Neural progenitor cell (in vitro differentiated cells): ENCODE data around the gene GAB1. TPM values are rescaled to one million over a fixed set of nuclear protein-coding genes. Genes with fewer than 3 reads are reported as not detected.
A peak's percentile ranks its signal among the peaks of the same experiment; 100 is the strongest.

ENCODE experiments used
- DNase-seq: peaks from one replicate; pipeline ENCODE4 v3.0.0-alpha.2; 2016; ENCODE audit warnings: low spot score
- H2AFZ ChIP-seq: fragments of 200-600 bp; sonication (generic); replicated peaks from 2 replicates; pipeline ENCODE4 v1.6.1; 2016; ENCODE audit warnings: antibody characterized with exemption
- H3F3A ChIP-seq: fragments of 200-600 bp; sonication (generic); 2 replicates; pipeline ENCODE4 v1.6.1; 2016; ENCODE audit warnings: antibody characterized with exemption, low read depth
- H3K27ac ChIP-seq: fragments of 200-600 bp; sonication (generic); 2 replicates; pipeline ENCODE4 v1.5.1; 2016; ENCODE audit warnings: mild to moderate bottlenecking
- H3K27me3 ChIP-seq: fragments of 200-600 bp; sonication (generic); 2 replicates; pipeline ENCODE4 v1.6.1; 2016; ENCODE audit warnings: mild to moderate bottlenecking, moderate library complexity
- H3K36me3 ChIP-seq: fragments of 200-600 bp; sonication (generic); 2 replicates; pipeline ENCODE4 v1.5.1; 2016
- H3K4me1 ChIP-seq: fragments of 200-600 bp; sonication (generic); 2 replicates; pipeline ENCODE4 v1.6.1; 2016; ENCODE audit warnings: mixed run types
- H3K4me2 ChIP-seq: fragments of 200-600 bp; sonication (generic); 2 replicates; pipeline ENCODE4 v1.6.1; 2016
- H3K4me3 ChIP-seq: fragments of 200-600 bp; sonication (generic); 2 replicates; pipeline ENCODE4 v1.5.1; 2016
- H3K79me2 ChIP-seq: fragments of 200-600 bp; sonication (generic); 2 replicates; pipeline ENCODE4 v1.6.1; 2016; ENCODE audit warnings: low read depth
- H3K9ac ChIP-seq: fragments of 200-600 bp; sonication (generic); 2 replicates; pipeline ENCODE4 v1.6.1; 2016
- H3K9me3 ChIP-seq: fragments of 200-600 bp; sonication (generic); 2 replicates; pipeline ENCODE4 v1.5.1; 2016; ENCODE audit warnings: low read depth
- H4K20me1 ChIP-seq: fragments of 200-600 bp; sonication (generic); 2 replicates; pipeline ENCODE4 v1.6.1; 2016; ENCODE audit warnings: low read depth
- H3K27ac Mint-ChIP-seq: 3 replicates; pipeline ENCODE4 v1.8.0; 2021; ENCODE audit warnings: mixed read lengths
- H3K27me3 Mint-ChIP-seq: 2 replicates; pipeline ENCODE4 v1.8.0; 2022; ENCODE audit warnings: low read depth, mild to moderate bottlenecking, inconsistent platforms, moderate library complexity, mixed read lengths; ENCODE audit not compliant: insufficient read depth
- H3K36me3 Mint-ChIP-seq: 3 replicates; pipeline ENCODE4 v1.8.0; 2021; ENCODE audit warnings: mixed read lengths
- H3K4me1 Mint-ChIP-seq: 3 replicates; pipeline ENCODE4 v1.8.0; 2021; ENCODE audit warnings: mixed read lengths
- H3K4me3 Mint-ChIP-seq: 3 replicates; pipeline ENCODE4 v1.8.0; 2021; ENCODE audit warnings: mild to moderate bottlenecking, moderate library complexity, mixed read lengths
- H3K9me3 Mint-ChIP-seq: 3 replicates; pipeline ENCODE4 v1.8.0; 2020; ENCODE audit warnings: mixed read lengths
- CTCF ChIP-seq: fragments of 200-600 bp; sonication (generic); IDR thresholded peaks from 2 replicates; pipeline ENCODE4 v1.5.1; 2017; ENCODE audit warnings: antibody characterized with exemption, mild to moderate bottlenecking
- EZH2 ChIP-seq: fragments of 200-600 bp; sonication (generic); IDR thresholded peaks from 2 replicates; pipeline ENCODE4 v1.6.1; 2017; ENCODE audit warnings: antibody characterized with exemption, mild to moderate bottlenecking, moderate library complexity
- EZH2phosphoT487 ChIP-seq: fragments of 200-600 bp; sonication (generic); IDR thresholded peaks from 2 replicates; pipeline ENCODE4 v1.6.1; 2017; ENCODE audit warnings: antibody characterized with exemption
- total RNA-seq: library from RNA; depleted of rRNA; stranded (reverse); fragments of >200 nt; gene quantifications from 2 replicates; pipeline ENCODE4 v1.2.3, GENCODE V29; 2015; ENCODE audit warnings: low replicate concordance

GAB1 gene
- total RNA-seq, 1 donor from 2014 or later: 31.3 TPM

- no peak overlapping the region for H3K27ac Mint-ChIP-seq
- H3K9ac ChIP-seq: no peak overlapping the region
- H3K4me1 Mint-ChIP-seq: peaks cover 34% of the 10 kb centered on the region
- peak overlapping the region; percentile 5 for H3K4me2 ChIP-seq
- no peak overlapping the region for H2AFZ ChIP-seq
- no peaks in the 10 kb centered on the region for H3F3A ChIP-seq
- H3K36me3 Mint-ChIP-seq: no peaks in the 10 kb centered on the region
- peaks cover 22% of the 10 kb centered on the region for H4K20me1 ChIP-seq
- no peak for DNase-seq
- peaks cover 7% of the 10 kb centered on the region for H3K4me1 ChIP-seq
- no peaks in the 10 kb centered on the region for H3K9me3 Mint-ChIP-seq
- H3K79me2 ChIP-seq: peaks cover 31% of the 10 kb centered on the region
- no peaks in the 10 kb centered on the region for H3K27me3 Mint-ChIP-seq
- H3K36me3 ChIP-seq: no peaks in the 10 kb centered on the region
- TF ChIP-seq EZH2phosphoT487 (no peak), EZH2 (no peak)
- H3K9me3 ChIP-seq: no peaks in the 10 kb centered on the region
- no peak overlapping the region for H3K4me3 ChIP-seq
- H3K27ac ChIP-seq: no peak overlapping the region
- H3K27me3 ChIP-seq: no peaks in the 10 kb centered on the region
- H3K4me3 Mint-ChIP-seq: no peak overlapping the region
These were observed 45.9 kb downstream of the GAB1 start for GRCh38 chr4:143382596-143382995.

- no peak for DNase-seq
- H3K9me3 ChIP-seq: no peaks in the 10 kb centered on the region
- H3K79me2 ChIP-seq: peaks cover 28% of the 10 kb centered on the region
- H3K27ac ChIP-seq: no peak overlapping the region
- H3K9ac ChIP-seq: no peak overlapping the region
- H3F3A ChIP-seq: no peaks in the 10 kb centered on the region
- H3K27me3 ChIP-seq: no peaks in the 10 kb centered on the region
- peaks cover 22% of the 10 kb centered on the region for H4K20me1 ChIP-seq
- H3K9me3 Mint-ChIP-seq: no peaks in the 10 kb centered on the region
- peaks cover 30% of the 10 kb centered on the region for H3K4me1 Mint-ChIP-seq
- H3K4me3 Mint-ChIP-seq: no peak overlapping the region
- TF ChIP-seq EZH2phosphoT487 (no peak), EZH2 (no peak), CTCF (no peak)
- H3K4me1 ChIP-seq: peaks cover 7% of the 10 kb centered on the region
- no peak overlapping the region for H3K4me2 ChIP-seq
- no peaks in the 10 kb centered on the region for H3K36me3 ChIP-seq
- H3K27ac Mint-ChIP-seq: no peak overlapping the region
- H3K36me3 Mint-ChIP-seq: no peaks in the 10 kb centered on the region
- H3K4me3 ChIP-seq: no peak overlapping the region
- H3K27me3 Mint-ChIP-seq: no peaks in the 10 kb centered on the region
- no peak overlapping the region for H2AFZ ChIP-seq
These were observed 46.4 kb downstream of the GAB1 start for GRCh38 chr4:143383005-143383574.

- Mint-ChIP-seq H3K27me3 (no peaks in the 10 kb centered on the region), H3K9me3 (no peaks in the 10 kb centered on the region), H3K4me1 (peaks cover 25% of the 10 kb centered on the region), H3K27ac (no peak overlapping the region), H3K36me3 (no peaks in the 10 kb centered on the region), H3K4me3 (no peak overlapping the region)
- no peak for TF ChIP-seq EZH2
- Histone ChIP-seq H2AFZ (no peak overlapping the region), H3K4me2 (no peak overlapping the region), H3F3A (no peaks in the 10 kb centered on the region), H3K79me2 (peaks cover 25% of the 10 kb centered on the region), H4K20me1 (peaks cover 16% of the 10 kb centered on the region), H3K36me3 (no peaks in the 10 kb centered on the region), H3K9me3 (no peaks in the 10 kb centered on the region), H3K27me3 (no peaks in the 10 kb centered on the region), H3K4me1 (peaks cover 7% of the 10 kb centered on the region), H3K27ac (no peak overlapping the region), H3K9ac (no peak overlapping the region), H3K4me3 (no peak overlapping the region)
- no peak for DNase-seq
These were observed 47.8 kb downstream of the GAB1 start for GRCh38 chr4:143384381-143384994.

- peaks cover 10% of the 10 kb centered on the region for H4K20me1 ChIP-seq
- H3K9ac ChIP-seq: no peak overlapping the region
- H3K27ac Mint-ChIP-seq: no peak overlapping the region
- no peaks in the 10 kb centered on the region for H3K36me3 ChIP-seq
- no peak for TF ChIP-seq EZH2phosphoT487
- no peak for TF ChIP-seq EZH2
- no peak overlapping the region for H2AFZ ChIP-seq
- H3K4me3 Mint-ChIP-seq: no peak overlapping the region
- no peak overlapping the region for H3K27ac ChIP-seq
- H3F3A ChIP-seq: no peaks in the 10 kb centered on the region
- peaks cover 25% of the 10 kb centered on the region for H3K4me1 Mint-ChIP-seq
- H3K4me3 ChIP-seq: no peak overlapping the region
- H3K9me3 ChIP-seq: no peaks in the 10 kb centered on the region
- no peak for DNase-seq
- peaks cover 3% of the 10 kb centered on the region for H3K27me3 Mint-ChIP-seq
- H3K27me3 ChIP-seq: no peaks in the 10 kb centered on the region
- H3K4me1 ChIP-seq: peaks cover 18% of the 10 kb centered on the region
- no peaks in the 10 kb centered on the region for H3K36me3 Mint-ChIP-seq
- H3K79me2 ChIP-seq: peaks cover 14% of the 10 kb centered on the region
- no peaks in the 10 kb centered on the region for H3K9me3 Mint-ChIP-seq
- no peak overlapping the region for H3K4me2 ChIP-seq
These were observed 50.1 kb downstream of the GAB1 start for GRCh38 chr4:143386812-143387211.
